Measurements from ENCODE around the gene HARBI1.

The HARBI1 gene

GRCh38 chr11:46617134-46617971 lies at the start of gene HARBI1, which contains the start of gene ATG13:
Gene HARBI1, minus strand, starts transcription at chr11:46617227. Its CDS starts 990 bp downstream, at chr11:46616237.
Gene ATG13, plus strand, starts transcription at chr11:46617553. Its CDS starts 26,739 bp downstream, at chr11:46644292.
- peak; percentile 94 for DNase-seq

- DNase-seq: no peak
Observed at GRCh38 chr11:46666516-46666915, 49.5 kb upstream of the HARBI1 start.

- DNase-seq: no peak
Observed at GRCh38 chr11:46665356-46665755, 48.3 kb upstream of the HARBI1 start.

GRCh38 chr11:46664612-46665011 lies 47.6 kb upstream of the HARBI1 start:
- DNase-seq: no peak

GRCh38 chr11:46663277-46663940 lies 46.4 kb upstream of the HARBI1 start:
- DNase-seq: no peak

- DNase-seq: no peak
Observed at GRCh38 chr11:46662366-46662765, 45.3 kb upstream of the HARBI1 start.

- no peak for DNase-seq
Observed at GRCh38 chr11:46661836-46662235, 44.8 kb upstream of the HARBI1 start.

GRCh38 chr11:46659908-46660307 lies 42.9 kb upstream of the HARBI1 start:
- DNase-seq: no peak

- DNase-seq: no peak
Observed at GRCh38 chr11:46658259-46658658, 41.2 kb upstream of the HARBI1 start.

- DNase-seq: no peak
Observed at GRCh38 chr11:46657186-46657585, 40.2 kb upstream of the HARBI1 start.

GRCh38 chr11:46655631-46656030 lies 38.6 kb upstream of the HARBI1 start:
- no peak for DNase-seq

- DNase-seq: no peak
Observed at GRCh38 chr11:46649180-46649738, 32.2 kb upstream of the HARBI1 start.

- DNase-seq: no peak
Observed at GRCh38 chr11:46643986-46644385, 27.0 kb upstream of the HARBI1 start.

- DNase-seq: no peak
Observed at GRCh38 chr11:46643531-46643930, 26.5 kb upstream of the HARBI1 start.

GRCh38 chr11:46642627-46643335 lies 25.8 kb upstream of the HARBI1 start:
- DNase-seq: no peak

GRCh38 chr11:46641639-46642038 lies 24.6 kb upstream of the HARBI1 start:
- DNase-seq: no peak

- no peak for DNase-seq
Observed at GRCh38 chr11:46640036-46640788, 23.2 kb upstream of the HARBI1 start.

- no peak for DNase-seq
Observed at GRCh38 chr11:46639197-46639839, 22.3 kb upstream of the HARBI1 start.

GRCh38 chr11:46637546-46637945 lies 20.5 kb upstream of the HARBI1 start:
- no peak for DNase-seq

- DNase-seq: no peak
Observed at GRCh38 chr11:46635557-46636139, 18.6 kb upstream of the HARBI1 start.
